Nephron progenitor cell (in vitro differentiated cells): ENCODE measurements around the gene REEP2.

ENCODE experiments used
- DNase-seq: peaks from one replicate; pipeline ENCODE4 v3.0.0; 2021
- H3K27ac Mint-ChIP-seq: 2 replicates; pipeline ENCODE4 v1.8.0; 2021; ENCODE audit warnings: mild to moderate bottlenecking, moderate library complexity, mixed read lengths
- H3K27me3 Mint-ChIP-seq: 2 replicates; pipeline ENCODE4 v1.8.0; 2021; ENCODE audit warnings: mild to moderate bottlenecking, low read depth, mixed read lengths; ENCODE audit not compliant: poor library complexity
- H3K36me3 Mint-ChIP-seq: 2 replicates; pipeline ENCODE4 v1.8.0; 2021; ENCODE audit warnings: low read depth, mixed read lengths
- H3K4me1 Mint-ChIP-seq: 2 replicates; pipeline ENCODE4 v1.8.0; 2021; ENCODE audit warnings: mixed read lengths
- H3K4me3 Mint-ChIP-seq: 2 replicates; pipeline ENCODE4 v1.8.0; 2021; ENCODE audit warnings: mild to moderate bottlenecking, moderate library complexity, mixed read lengths
- H3K9me3 Mint-ChIP-seq: 2 replicates; pipeline ENCODE4 v1.8.0; 2021; ENCODE audit warnings: mild to moderate bottlenecking, moderate library complexity, mixed read lengths
- CTCF ChIP-seq: fragments of 200-600 bp; sonication (generic); IDR thresholded peaks from 2 replicates; pipeline ENCODE4 v1.5.0; 2021; ENCODE audit warnings: antibody characterized with exemption

Gene REEP2

GRCh38 chr5:138463419-138464007, 24.7 kb downstream of the REEP2 start:
- peaks cover 20% of the 10 kb centered on the region for H3K36me3 Mint-ChIP-seq
- peaks cover 56% of the 10 kb centered on the region for H3K4me1 Mint-ChIP-seq
- peak overlapping the region; percentile 84 for H3K4me3 Mint-ChIP-seq
- no peak for TF ChIP-seq CTCF
- no peak for DNase-seq
- peak overlapping the region; percentile 95 for H3K27ac Mint-ChIP-seq
- H3K9me3 Mint-ChIP-seq: no peaks in the 10 kb centered on the region
- H3K27me3 Mint-ChIP-seq: peaks cover 21% of the 10 kb centered on the region

GRCh38 chr5:138464008-138464387, 25.1 kb downstream of the REEP2 start:
- Mint-ChIP-seq H3K27ac (peak overlapping the region; percentile 95), H3K4me1 (peaks cover 55% of the 10 kb centered on the region), H3K4me3 (peak overlapping the region; percentile 84), H3K27me3 (peaks cover 21% of the 10 kb centered on the region), H3K36me3 (peaks cover 24% of the 10 kb centered on the region), H3K9me3 (no peaks in the 10 kb centered on the region)
- TF ChIP-seq CTCF: peak; percentile 93
- peak; percentile 95 for DNase-seq

DNA sequence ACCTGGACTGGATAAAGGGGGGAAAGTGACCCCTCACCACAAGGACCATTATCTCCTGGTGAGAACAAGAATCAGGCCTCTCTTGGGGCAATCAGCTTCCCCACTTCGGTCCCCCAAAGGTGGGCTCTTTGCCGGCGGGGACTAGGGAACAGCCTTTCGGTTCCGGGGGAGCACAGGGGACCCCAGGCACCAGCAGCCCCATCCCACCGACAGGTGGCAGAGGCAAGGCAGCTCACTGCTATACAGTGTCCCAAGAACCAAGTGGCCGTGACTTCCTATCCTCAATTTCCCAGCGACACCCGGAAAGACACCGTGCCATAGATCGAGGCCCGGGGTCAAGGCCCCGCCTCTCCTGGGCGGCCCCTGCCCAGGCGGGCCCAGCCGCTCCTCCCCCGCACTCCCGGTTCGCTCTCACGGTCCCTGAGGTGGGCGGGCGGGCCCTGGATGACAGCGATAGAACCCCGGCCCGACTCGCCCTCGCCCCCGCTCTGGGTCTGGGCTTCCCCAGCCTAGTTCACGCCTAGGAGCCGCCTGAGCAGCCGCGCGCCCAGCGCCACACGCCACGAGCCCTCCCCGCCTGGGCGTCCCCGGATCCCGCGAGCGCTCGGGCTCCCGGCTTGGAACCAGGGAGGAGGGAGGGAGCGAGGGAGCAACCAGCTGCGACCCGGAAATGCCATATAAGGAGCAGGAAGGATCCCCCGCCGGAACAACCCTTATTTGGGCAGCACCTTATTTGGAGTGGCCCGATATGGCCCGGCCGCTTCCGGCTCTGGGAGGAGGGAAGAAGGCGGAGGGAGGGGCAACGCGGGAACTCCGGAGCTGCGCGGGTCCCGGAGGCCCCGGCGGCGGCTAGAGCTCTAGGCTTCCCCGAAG, 25.8 kb downstream of the REEP2 start:
- Mint-ChIP-seq H3K36me3 (peaks cover 24% of the 10 kb centered on the region), H3K4me3 (peak overlapping the region; percentile 84), H3K4me1 (peaks cover 51% of the 10 kb centered on the region), H3K9me3 (no peaks in the 10 kb centered on the region), H3K27me3 (peaks cover 24% of the 10 kb centered on the region), H3K27ac (peak overlapping the region; percentile 92)
- peak; percentile 94 for DNase-seq
- TF ChIP-seq CTCF: peak; percentile 32

DNA sequence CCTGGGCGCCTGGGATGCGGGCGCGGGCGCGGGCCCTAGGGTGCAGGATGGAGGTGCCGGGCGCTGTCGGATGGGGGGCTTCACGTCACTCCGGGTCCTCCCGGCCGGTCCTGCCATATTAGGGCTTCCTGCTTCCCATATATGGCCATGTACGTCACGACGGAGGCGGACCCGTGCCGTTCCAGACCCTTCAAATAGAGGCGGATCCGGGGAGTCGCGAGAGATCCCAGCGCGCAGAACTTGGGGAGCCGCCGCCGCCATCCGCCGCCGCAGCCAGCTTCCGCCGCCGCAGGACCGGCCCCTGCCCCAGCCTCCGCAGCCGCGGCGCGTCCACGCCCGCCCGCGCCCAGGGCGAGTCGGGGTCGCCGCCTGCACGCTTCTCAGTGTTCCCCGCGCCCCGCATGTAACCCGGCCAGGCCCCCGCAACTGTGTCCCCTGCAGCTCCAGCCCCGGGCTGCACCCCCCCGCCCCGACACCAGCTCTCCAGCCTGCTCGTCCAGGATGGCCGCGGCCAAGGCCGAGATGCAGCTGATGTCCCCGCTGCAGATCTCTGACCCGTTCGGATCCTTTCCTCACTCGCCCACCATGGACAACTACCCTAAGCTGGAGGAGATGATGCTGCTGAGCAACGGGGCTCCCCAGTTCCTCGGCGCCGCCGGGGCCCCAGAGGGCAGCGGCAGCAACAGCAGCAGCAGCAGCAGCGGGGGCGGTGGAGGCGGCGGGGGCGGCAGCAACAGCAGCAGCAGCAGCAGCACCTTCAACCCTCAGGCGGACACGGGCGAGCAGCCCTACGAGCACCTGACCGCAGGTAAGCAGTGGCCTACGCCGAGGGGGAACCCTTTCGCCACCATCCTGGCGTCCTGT, 26.6 kb downstream of the REEP2 start, which contains the start of gene EGR1:
EGR1 (plus strand) TSS at position 219 of the 864 bp plus-strand sequence; CDS start at position 502, 283 bp downstream.
- peaks cover 24% of the 10 kb centered on the region for H3K36me3 Mint-ChIP-seq
- peak within 1 kb of the TSS; percentile 86 for H3K4me3 Mint-ChIP-seq

More for the DNA sequence above, 26.6 kb downstream of the REEP2 start, which contains the start of gene EGR1:
- Mint-ChIP-seq H3K27ac (peak within 1 kb of the TSS; percentile 92), H3K9me3 (no peaks in the 10 kb centered on the region), H3K4me1 (peaks cover 48% of the 10 kb centered on the region), H3K27me3 (peaks cover 28% of the 10 kb centered on the region)
- TF ChIP-seq CTCF: no peak
- peak; percentile 95 for DNase-seq
